ENCODE results near the gene SHISA4.

The SHISA4 gene

GRCh38 chr1:201925981-201926645 lies 37.4 kb downstream of the SHISA4 start:
- no peak for DNase-seq (ENCODE audit: extremely low spot score)
- TF ChIP-seq FOXA1 (IDR thresholded peaks at IDR 0.05) (no peak), SUZ12 (IDR thresholded peaks at IDR 0.05) (no peak), TARDBP (IDR thresholded peaks at IDR 0.05) (no peak), NFRKB (IDR thresholded peaks at IDR 0.05) (no peak), L3MBTL2 (conservative IDR thresholded peaks at IDR 0.05) (no peak), HDGF (IDR thresholded peaks at IDR 0.05; ENCODE audit: borderline replicate concordance) (no peak), SP1 (IDR thresholded peaks at IDR 0.05) (no peak), ZNF384 (IDR thresholded peaks at IDR 0.05) (no peak), ARNT (IDR thresholded peaks at IDR 0.05) (no peak), PKNOX1 (IDR thresholded peaks at IDR 0.05) (no peak), ELF4 (IDR thresholded peaks at IDR 0.05) (no peak), BHLHE40 (IDR thresholded peaks at IDR 0.05; ENCODE audit: borderline replicate concordance) (no peak), CTBP1 (IDR thresholded peaks at IDR 0.05; ENCODE audit: borderline replicate concordance) (no peak), FOXM1 (IDR thresholded peaks at IDR 0.05; ENCODE audit: borderline replicate concordance) (no peak), LEF1 (IDR thresholded peaks at IDR 0.05; ENCODE audit: borderline replicate concordance) (no peak), FOXK2 (IDR thresholded peaks at IDR 0.05) (no peak)
- ChIA-PET CTCF (no interaction called here), POLR2A (no interaction called here)

GRCh38 chr1:201928266-201928665 lies 39.6 kb downstream of the SHISA4 start:
- TF ChIP-seq FOXK2 (IDR thresholded peaks at IDR 0.05) (no peak), FOXM1 (IDR thresholded peaks at IDR 0.05; ENCODE audit: borderline replicate concordance) (no peak), CTBP1 (IDR thresholded peaks at IDR 0.05; ENCODE audit: borderline replicate concordance) (no peak), HDGF (IDR thresholded peaks at IDR 0.05; ENCODE audit: borderline replicate concordance) (no peak), BHLHE40 (IDR thresholded peaks at IDR 0.05; ENCODE audit: borderline replicate concordance) (no peak), LEF1 (IDR thresholded peaks at IDR 0.05; ENCODE audit: borderline replicate concordance) (no peak), TARDBP (IDR thresholded peaks at IDR 0.05) (no peak), ZNF384 (IDR thresholded peaks at IDR 0.05) (no peak), FOXA1 (IDR thresholded peaks at IDR 0.05) (no peak), SP1 (IDR thresholded peaks at IDR 0.05) (no peak)
- ChIA-PET POLR2A (no interaction called here), CTCF (interaction anchor here (1.3 kb wide), 1 partner anchor 32 kb away, joined by 4 read pairs; no protein-coding TSS in a partner anchor)
- DNase-seq (ENCODE audit: extremely low spot score), result no peak

GRCh38 chr1:201930137-201930536 lies 41.4 kb downstream of the SHISA4 start:
- no peak for DNase-seq (ENCODE audit: extremely low spot score)
- TF ChIP-seq ELF4 (IDR thresholded peaks at IDR 0.05) (no peak), NFRKB (IDR thresholded peaks at IDR 0.05) (no peak), ZNF384 (IDR thresholded peaks at IDR 0.05) (no peak), FOXK2 (IDR thresholded peaks at IDR 0.05) (no peak), BHLHE40 (IDR thresholded peaks at IDR 0.05; ENCODE audit: borderline replicate concordance) (no peak), TARDBP (IDR thresholded peaks at IDR 0.05) (no peak), ARNT (IDR thresholded peaks at IDR 0.05) (no peak)
- ChIA-PET CTCF (no interaction called here), POLR2A (no interaction called here)

- ChIA-PET CTCF (no interaction called here), POLR2A (no interaction called here)
- TF ChIP-seq PKNOX1 (IDR thresholded peaks at IDR 0.05) (no peak), BHLHE40 (IDR thresholded peaks at IDR 0.05; ENCODE audit: borderline replicate concordance) (no peak), LEF1 (IDR thresholded peaks at IDR 0.05; ENCODE audit: borderline replicate concordance) (no peak), CTBP1 (IDR thresholded peaks at IDR 0.05; ENCODE audit: borderline replicate concordance) (no peak), NFRKB (IDR thresholded peaks at IDR 0.05) (no peak), ELF4 (IDR thresholded peaks at IDR 0.05) (no peak), FOXM1 (IDR thresholded peaks at IDR 0.05; ENCODE audit: borderline replicate concordance) (no peak), ZNF384 (IDR thresholded peaks at IDR 0.05) (no peak), SUZ12 (IDR thresholded peaks at IDR 0.05) (no peak), FOXK2 (IDR thresholded peaks at IDR 0.05) (no peak), HDGF (IDR thresholded peaks at IDR 0.05; ENCODE audit: borderline replicate concordance) (no peak)
- DNase-seq (ENCODE audit: extremely low spot score), result no peak
Measured at GRCh38 chr1:201930803-201931202, 42.1 kb downstream of the SHISA4 start.

GRCh38 chr1:201933840-201934430 lies 45.2 kb downstream of the SHISA4 start:
- ChIA-PET POLR2A (no interaction called here), CTCF (no interaction called here)
- no peak for DNase-seq (ENCODE audit: extremely low spot score)
- TF ChIP-seq ARNT (IDR thresholded peaks at IDR 0.05) (no peak), ELF4 (IDR thresholded peaks at IDR 0.05) (no peak), FOXM1 (IDR thresholded peaks at IDR 0.05; ENCODE audit: borderline replicate concordance) (no peak), PKNOX1 (IDR thresholded peaks at IDR 0.05) (no peak), NFRKB (IDR thresholded peaks at IDR 0.05) (no peak), TARDBP (IDR thresholded peaks at IDR 0.05) (no peak), CTBP1 (IDR thresholded peaks at IDR 0.05; ENCODE audit: borderline replicate concordance) (no peak), LEF1 (IDR thresholded peaks at IDR 0.05; ENCODE audit: borderline replicate concordance) (no peak), FOXK2 (IDR thresholded peaks at IDR 0.05) (no peak), L3MBTL2 (conservative IDR thresholded peaks at IDR 0.05) (no peak), HDGF (IDR thresholded peaks at IDR 0.05; ENCODE audit: borderline replicate concordance) (no peak), SP1 (IDR thresholded peaks at IDR 0.05) (no peak), BHLHE40 (IDR thresholded peaks at IDR 0.05; ENCODE audit: borderline replicate concordance) (no peak)

Data from HEK293T (cell line).